Aorta (tissue), 5 donors: ENCODE measurements around the gene GPC3. TPM values are rescaled to one million over a fixed set of nuclear protein-coding genes. Genes with fewer than 3 reads are reported as not detected.

Source experiments
- ATAC-seq: fragments of 200-7000 bp; cut with Tn5 transposase; one replicate; pipeline ENCODE4 v1.9.1; 2022; ENCODE audit warnings: moderate library complexity; ENCODE audit not compliant: low FRiP score
- DNase-seq, 2 donors: peaks; one replicate each; pipeline ENCODE4 v3.0.0-alpha.2; 2020
- H3K27ac ChIP-seq, 2 donors: one replicate each; pipeline ENCODE4 v1.5.1; 2013; ENCODE audit warnings: low read length in 2 of 2, mild to moderate bottlenecking in 2 of 2, moderate library complexity in 2 of 2, control low read depth in 1 of 2, inconsistent platforms in 1 of 2, low read depth in 1 of 2
- H3K27me3 ChIP-seq, 2 donors: one replicate each; pipeline ENCODE4 v1.6.1; 2013; ENCODE audit warnings: control low read depth in 1 of 2, low read length in 1 of 2, mild to moderate bottlenecking in 1 of 2, moderate library complexity in 1 of 2; ENCODE audit not compliant: insufficient read depth in 2 of 2, control insufficient read depth in 1 of 2
- H3K36me3 ChIP-seq, 2 donors: one replicate each; pipeline ENCODE4 v1.6.1; 2013; ENCODE audit warnings: control low read depth in 1 of 2, low read length in 1 of 2, mild to moderate bottlenecking in 1 of 2; ENCODE audit not compliant: insufficient read depth in 2 of 2, control insufficient read depth in 1 of 2
- H3K4me1 ChIP-seq, 2 donors: one replicate each; pipeline ENCODE4 v1.6.1; 2013; ENCODE audit warnings: low read length in 2 of 2, control low read depth in 1 of 2, mild to moderate bottlenecking in 1 of 2, moderate library complexity in 1 of 2; ENCODE audit not compliant: insufficient read depth in 2 of 2, control insufficient read depth in 1 of 2
- H3K4me3 ChIP-seq, 2 donors: one replicate each; pipeline ENCODE4 v1.5.1; 2013; ENCODE audit warnings: low read length in 2 of 2, control low read depth in 1 of 2, mild to moderate bottlenecking in 1 of 2
- H3K9me3 ChIP-seq: one replicate; pipeline ENCODE4 v1.6.1; 2013; ENCODE audit warnings: mild to moderate bottlenecking, low read length; ENCODE audit not compliant: control insufficient read depth
- WGBS, 2 donors: extraction: QIAGEN DNeasy Blood & Tissue Kit; methylation state at CpG; one replicate each; pipeline ENCODE4 v1.1.7; 2013; 5-methylcytosine and 5-hydroxymethylcytosine counted together
- intact Hi-C, 2 donors: fragments of 100-400 bp; cut with DNase I; formaldehyde crosslinking; loops; one replicate each; pipeline versions ENCODE4 v1.14.2 to v1.15.0; 2022
- polyA plus RNA-seq, 2 donors: library from polyadenylated mRNA; stranded (reverse); fragments of 200-250 nt; gene quantifications; one replicate each; pipeline ENCODE4 v1.2.3, GENCODE V29; 2013
- total RNA-seq, 2 donors: library from RNA; stranded (reverse); fragmentation: NEBNext Ultra II Directional; extraction: Animal tissue kit (Norgen Biotek cat#: 25700); gene quantifications; one replicate each; pipeline ENCODE4 v1.2.1, GENCODE V29; 2021
- donor health status: healthy with polysubstance abuse.
- donor health status: Bipolar disorder and iron deficiency.
- donor health status: DM: no; HTN: no; CAD: no.
- donor health status: DM: no; HTN: no; CAD: no.
- donor health status: DM: yes; HTN: yes; CAD: no.

GPC3 gene
- total and polyA plus RNA-seq, 4 donors, result 1.1 to 13.2 (median 5.0) TPM

GRCh38 chrX:133543654-133544053, 441.7 kb downstream of the GPC3 start:
- Histone ChIP-seq H3K9me3 (no peaks in the 10 kb centered on the region), H3K4me1 (no peaks in the 10 kb centered on the region), H3K36me3 (no peaks in the 10 kb centered on the region), H3K27ac (no peak overlapping the region), H3K27me3 (no peaks in the 10 kb centered on the region), H3K4me3 (no peak overlapping the region)
- no peak for DNase-seq
- intact Hi-C loops, result no loop called here
- 79 to 95% methylated on average over 2 of the region's 2 CpGs for WGBS, 2 donors
- no peak for ATAC-seq

- 31 to 33% methylated on average over 3 of the region's 3 CpGs for WGBS, 2 donors
- Histone ChIP-seq H3K4me1 (no peaks in the 10 kb centered on the region), H3K36me3 (no peaks in the 10 kb centered on the region), H3K27me3 (no peaks in the 10 kb centered on the region), H3K4me3 (no peak overlapping the region), H3K27ac (no peak overlapping the region), H3K9me3 (no peaks in the 10 kb centered on the region)
- intact Hi-C loops, result no loop called here
- no peak for DNase-seq
- ATAC-seq, result no peak
Measured at GRCh38 chrX:133542476-133542875, 442.9 kb downstream of the GPC3 start.

GRCh38 chrX:133541021-133541420, 444.4 kb downstream of the GPC3 start:
- H3K36me3 ChIP-seq, result no peaks in the 10 kb centered on the region
- no peaks in the 10 kb centered on the region for H3K9me3 ChIP-seq
- H3K4me3 ChIP-seq, result no peak overlapping the region
- H3K27me3 ChIP-seq, result no peaks in the 10 kb centered on the region
- DNase-seq (no peak), ATAC-seq (no peak)
- H3K4me1 ChIP-seq, result no peaks in the 10 kb centered on the region
- no peak overlapping the region for H3K27ac ChIP-seq
- intact Hi-C loops, result no loop called here

- H3K4me3 ChIP-seq, result no peak overlapping the region
- no peaks in the 10 kb centered on the region for H3K9me3 ChIP-seq
- intact Hi-C loops, result no loop called here
- ATAC-seq (no peak), DNase-seq (no peak)
- 62 to 72% methylated on average over 4 of the region's 4 CpGs for WGBS, 2 donors
- no peak overlapping the region for H3K27ac ChIP-seq
- no peaks in the 10 kb centered on the region for H3K4me1 ChIP-seq
- no peaks in the 10 kb centered on the region for H3K27me3 ChIP-seq
- no peaks in the 10 kb centered on the region for H3K36me3 ChIP-seq
Measured at GRCh38 chrX:133538148-133538547, 447.2 kb downstream of the GPC3 start.

GRCh38 chrX:133537142-133537541, 448.3 kb downstream of the GPC3 start:
- no peak overlapping the region for H3K4me3 ChIP-seq
- no peaks in the 10 kb centered on the region for H3K36me3 ChIP-seq
- no peaks in the 10 kb centered on the region for H3K9me3 ChIP-seq
- WGBS, 2 donors, result 70 to 88% methylated on average over 3 of the region's 3 CpGs
- H3K27ac ChIP-seq, result no peak overlapping the region
- H3K27me3 ChIP-seq, result no peaks in the 10 kb centered on the region
- H3K4me1 ChIP-seq, result no peaks in the 10 kb centered on the region
- ATAC-seq (no peak), DNase-seq (no peak)
- intact Hi-C loops, result no loop called here

GRCh38 chrX:133535066-133535465, 450.3 kb downstream of the GPC3 start:
- Histone ChIP-seq H3K36me3 (no peaks in the 10 kb centered on the region), H3K4me1 (no peaks in the 10 kb centered on the region), H3K27ac (no peak overlapping the region), H3K9me3 (no peaks in the 10 kb centered on the region), H3K4me3 (no peak overlapping the region), H3K27me3 (no peaks in the 10 kb centered on the region)
- intact Hi-C loops, result no loop called here
- WGBS, 2 donors, result 80 to 93% methylated on average over 2 of the region's 2 CpGs
- ATAC-seq (no peak), DNase-seq (no peak)

GRCh38 chrX:133534172-133534571, 451.2 kb downstream of the GPC3 start:
- no peak overlapping the region for H3K27ac ChIP-seq
- no peak overlapping the region for H3K4me3 ChIP-seq
- 84 to 88% methylated on average over 4 of the region's 4 CpGs for WGBS, 2 donors
- H3K9me3 ChIP-seq, result no peaks in the 10 kb centered on the region
- H3K36me3 ChIP-seq, result no peaks in the 10 kb centered on the region
- no peaks in the 10 kb centered on the region for H3K27me3 ChIP-seq
- no peak for DNase-seq
- ATAC-seq, result no peak
- intact Hi-C loops, result no loop called here
- H3K4me1 ChIP-seq, result no peaks in the 10 kb centered on the region

- Histone ChIP-seq H3K27me3 (no peaks in the 10 kb centered on the region), H3K36me3 (no peaks in the 10 kb centered on the region), H3K4me1 (no peaks in the 10 kb centered on the region), H3K4me3 (no peak overlapping the region), H3K9me3 (no peaks in the 10 kb centered on the region), H3K27ac (no peak overlapping the region)
- WGBS, 2 donors, result 74 to 96% methylated on average over 3 of the region's 3 CpGs
- DNase-seq, result no peak
- intact Hi-C loops, result no loop called here
- ATAC-seq, result no peak
Measured at GRCh38 chrX:133533249-133533648, 452.1 kb downstream of the GPC3 start.

GRCh38 chrX:133530960-133531359, 454.4 kb downstream of the GPC3 start:
- no peak overlapping the region for H3K4me3 ChIP-seq
- H3K27ac ChIP-seq, result no peak overlapping the region
- H3K36me3 ChIP-seq, result no peaks in the 10 kb centered on the region
- no peak for DNase-seq
- H3K27me3 ChIP-seq, result no peaks in the 10 kb centered on the region
- H3K9me3 ChIP-seq, result no peaks in the 10 kb centered on the region
- H3K4me1 ChIP-seq, result no peaks in the 10 kb centered on the region
- WGBS, 2 donors, result 72 to 74% methylated on average over 6 of the region's 6 CpGs
- ATAC-seq, result no peak
- intact Hi-C loops, result no loop called here
